RWPE1 (cell line): ENCODE data around the gene EYS.

Source experiments
- CTCF ChIA-PET: fragments of 350-600 bp; sonication (Branson Sonifier 250); formaldehyde crosslinking; extraction: SDS; loops from one replicate; lab custom pipeline; 2021; lab: Yijun Ruan, JAX
- POLR2A ChIA-PET: fragments of 400-600 bp; formaldehyde crosslinking; extraction: SDS; loops from one replicate; lab custom pipeline; 2020; ENCODE audit warnings: antibody characterized with exemption; ENCODE audit not compliant: low non-redundant PET; lab: Yijun Ruan, JAX
- DNase-seq: peaks from one replicate; pipeline ENCODE4 v3.0.0; 2012; ENCODE audit warnings: low spot score
- H3K27ac ChIP-seq: fragments of 450-650 bp; 2 replicates; pipeline ENCODE4 v1.5.1; 2017
- TF ChIP-seq, protein P1 (sequence below): fragments of 450-650 bp; conservative IDR thresholded peaks from 2 replicates; pipeline ENCODE4 v1.5.1; 2017; ENCODE audit warnings: low read depth, mild to moderate bottlenecking

The EYS gene

DNA sequence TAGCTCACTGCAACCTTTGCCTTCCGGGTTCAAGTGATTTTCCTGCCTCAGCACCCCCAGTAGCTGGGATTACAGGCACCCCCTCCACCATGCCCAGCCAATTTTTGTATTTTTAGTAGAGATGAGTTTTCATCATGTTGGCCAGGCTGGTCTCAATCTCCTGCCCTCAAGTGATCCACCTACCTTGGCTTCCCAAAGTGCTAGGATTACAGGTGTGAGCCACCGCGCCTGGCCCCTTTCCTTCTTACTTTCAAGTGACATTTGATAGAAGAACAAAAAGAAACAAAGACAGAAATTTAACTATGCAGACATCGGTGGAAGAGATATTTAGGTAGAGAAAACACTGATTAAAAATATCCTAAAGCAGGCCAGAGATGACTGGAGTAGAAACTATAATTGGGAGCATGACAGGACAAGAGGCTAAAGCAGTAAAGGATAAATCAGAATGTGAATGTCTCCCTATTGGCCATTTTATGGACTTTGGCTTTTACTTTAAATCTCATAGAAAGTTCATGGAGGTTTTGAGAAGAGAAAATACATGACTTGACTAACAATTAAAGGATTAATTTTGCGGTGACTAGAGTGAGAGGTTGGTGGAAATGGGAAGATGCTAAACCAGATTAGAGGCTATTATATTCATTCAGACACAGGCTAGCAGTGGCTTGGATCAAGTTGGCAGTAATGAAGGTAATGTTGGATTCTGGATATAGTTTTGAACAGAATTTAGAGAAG is 2.2 kb upstream of the EYS start:
- no peak for DNase-seq
- CTCF ChIA-PET: no interaction called here
- POLR2A ChIA-PET: no interaction called here
- no peak overlapping the region for H3K27ac ChIP-seq
- TF ChIP-seq, protein P1, sequence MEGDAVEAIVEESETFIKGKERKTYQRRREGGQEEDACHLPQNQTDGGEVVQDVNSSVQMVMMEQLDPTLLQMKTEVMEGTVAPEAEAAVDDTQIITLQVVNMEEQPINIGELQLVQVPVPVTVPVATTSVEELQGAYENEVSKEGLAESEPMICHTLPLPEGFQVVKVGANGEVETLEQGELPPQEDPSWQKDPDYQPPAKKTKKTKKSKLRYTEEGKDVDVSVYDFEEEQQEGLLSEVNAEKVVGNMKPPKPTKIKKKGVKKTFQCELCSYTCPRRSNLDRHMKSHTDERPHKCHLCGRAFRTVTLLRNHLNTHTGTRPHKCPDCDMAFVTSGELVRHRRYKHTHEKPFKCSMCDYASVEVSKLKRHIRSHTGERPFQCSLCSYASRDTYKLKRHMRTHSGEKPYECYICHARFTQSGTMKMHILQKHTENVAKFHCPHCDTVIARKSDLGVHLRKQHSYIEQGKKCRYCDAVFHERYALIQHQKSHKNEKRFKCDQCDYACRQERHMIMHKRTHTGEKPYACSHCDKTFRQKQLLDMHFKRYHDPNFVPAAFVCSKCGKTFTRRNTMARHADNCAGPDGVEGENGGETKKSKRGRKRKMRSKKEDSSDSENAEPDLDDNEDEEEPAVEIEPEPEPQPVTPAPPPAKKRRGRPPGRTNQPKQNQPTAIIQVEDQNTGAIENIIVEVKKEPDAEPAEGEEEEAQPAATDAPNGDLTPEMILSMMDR: no peak

DNA sequence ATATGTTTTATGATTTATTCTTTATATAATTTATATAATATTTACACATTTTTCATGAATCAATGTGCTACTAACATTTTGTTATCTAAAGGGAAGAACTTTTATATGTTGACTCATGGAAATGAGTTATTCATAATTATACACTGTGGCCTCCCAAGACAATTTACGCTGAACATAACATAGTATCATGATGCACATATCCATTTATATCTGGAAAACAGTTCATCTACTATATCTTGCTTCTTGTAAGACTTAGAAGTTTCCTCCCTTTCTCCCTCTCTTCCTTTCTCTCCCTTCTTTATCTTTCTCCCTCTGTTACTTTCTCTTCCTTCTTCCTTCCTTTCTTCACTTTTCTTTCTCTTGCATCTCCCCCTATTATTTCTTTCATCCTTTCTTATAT is 1.1 kb upstream of the EYS start:
- POLR2A ChIA-PET: no interaction called here
- no peak overlapping the region for H3K27ac ChIP-seq
- no peak for DNase-seq
- CTCF ChIA-PET: no interaction called here
- TF ChIP-seq, protein P1: no peak

DNA sequence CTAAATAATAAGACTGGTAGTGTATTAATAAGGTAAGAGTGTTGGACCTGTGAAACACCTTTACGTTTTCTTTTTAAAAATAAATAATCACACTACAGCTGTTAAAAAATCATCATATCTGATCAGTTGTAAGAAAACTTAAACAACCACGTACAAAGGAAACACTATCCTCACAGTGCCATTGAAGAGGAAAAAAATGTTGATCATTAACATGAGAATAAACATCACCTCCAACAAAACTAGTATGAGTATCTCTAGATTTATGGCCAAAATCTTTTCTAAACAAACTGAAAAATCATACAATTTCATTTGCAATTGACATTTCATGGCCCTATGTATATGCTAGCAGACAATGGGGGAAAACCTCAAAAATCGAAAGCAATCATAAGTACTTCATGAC is 590 bp downstream of the EYS start:
- TF ChIP-seq, protein P1: no peak
- no peak for DNase-seq
- POLR2A ChIA-PET: no interaction called here
- CTCF ChIA-PET: no interaction called here
- H3K27ac ChIP-seq: no peak overlapping the region

DNA sequence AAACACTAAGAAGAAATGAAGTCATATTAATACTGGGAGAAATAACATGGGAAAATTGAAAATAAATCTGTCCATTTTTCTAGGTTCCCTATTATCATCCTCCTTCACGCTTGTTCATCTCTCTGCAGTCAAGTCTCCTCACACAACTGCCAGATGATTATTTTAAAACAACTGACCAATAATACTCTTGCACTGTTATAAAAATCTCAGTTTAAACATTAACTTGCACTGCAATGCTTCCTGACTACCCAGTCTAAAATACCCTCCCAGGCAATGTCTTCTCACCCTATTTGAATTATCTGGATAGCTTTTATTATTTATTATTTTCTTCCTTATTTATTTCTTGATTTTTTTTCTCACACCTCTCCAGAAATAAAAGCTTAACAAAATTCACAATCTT is 5.7 kb downstream of the EYS start:
- TF ChIP-seq, protein P1: no peak
- no peak for DNase-seq
- ChIA-PET CTCF (interaction anchor here (0.6 kb wide), 1 partner anchor 8 kb away, joined by 3 read pairs; no protein-coding TSS in a partner anchor), POLR2A (no interaction called here)
- H3K27ac ChIP-seq: no peak overlapping the region

DNA sequence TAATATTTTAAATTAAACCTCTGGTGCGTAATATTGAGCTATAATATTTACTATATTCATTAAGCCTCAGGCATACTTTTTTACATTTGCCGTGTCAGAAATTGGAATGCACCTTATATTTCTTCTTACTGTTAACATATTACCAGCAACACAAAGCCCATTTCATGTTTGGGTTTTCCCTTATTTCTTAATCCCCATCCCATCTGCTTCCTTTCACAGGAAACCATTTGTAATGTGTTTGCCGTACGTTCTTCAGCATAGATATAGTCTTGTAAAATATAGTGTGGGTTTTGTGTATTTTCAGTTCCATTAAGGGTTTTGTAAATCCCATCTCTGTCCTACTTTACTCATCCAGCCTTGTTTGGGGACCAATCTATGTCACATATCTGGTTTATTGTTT is 6.5 kb downstream of the EYS start:
- CTCF ChIA-PET: no interaction called here
- POLR2A ChIA-PET: no interaction called here
- TF ChIP-seq, protein P1: no peak
- no peak overlapping the region for H3K27ac ChIP-seq
- DNase-seq: no peak

DNA sequence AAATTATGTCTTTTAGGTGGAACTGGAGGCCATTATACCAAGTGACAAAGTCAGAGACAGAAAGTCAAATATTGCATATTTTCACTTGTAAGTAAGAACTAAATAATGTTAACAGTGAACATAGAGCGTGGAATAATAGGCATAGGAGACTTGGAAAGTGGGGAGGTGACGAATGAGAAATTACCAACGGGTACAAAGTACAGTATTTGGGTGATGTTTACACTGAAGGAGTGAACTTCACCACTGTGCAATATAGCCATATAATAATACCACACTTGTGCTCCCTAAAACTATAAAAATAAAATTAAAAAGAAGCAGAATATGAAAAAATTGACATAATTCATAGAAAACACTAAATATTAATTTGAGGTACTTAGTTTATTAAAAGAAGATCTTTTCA is 14.9 kb downstream of the EYS start:
- CTCF ChIA-PET: no interaction called here
- TF ChIP-seq, protein P1: no peak
- H3K27ac ChIP-seq: no peak overlapping the region
- no peak for DNase-seq
- POLR2A ChIA-PET: no interaction called here
